K562 (cell line): ENCODE measurements around the gene GET3. TPM values are rescaled to one million over a fixed set of nuclear protein-coding genes. Genes with fewer than 3 reads are reported as not detected.
A peak's percentile ranks its signal among the peaks of the same experiment; 100 is the strongest.

Source experiments
- CAMTA2 ChIP-seq: fragments of 250-450 bp; sonication (Bioruptor Pico); conservative IDR thresholded peaks from 2 replicates; pipeline ENCODE4 v1.5.1; 2022
- CXXC5 ChIP-seq: fragments of 250-450 bp; sonication (Bioruptor Pico); IDR thresholded peaks from 2 replicates; pipeline ENCODE4 v1.8.0; 2022; ENCODE audit warnings: inconsistent platforms, mild to moderate bottlenecking, moderate library complexity
- ETS1 ChIP-seq: conservative IDR thresholded peaks from 2 replicates; pipeline ENCODE4 v1.6.1; 2011; ENCODE audit warnings: low read depth, mild to moderate bottlenecking, low read length; ENCODE audit not compliant: control insufficient read depth
- GABPB1 ChIP-seq: sonication (generic); formaldehyde crosslinking; IDR thresholded peaks from 2 replicates; pipeline ENCODE4 v1.8.0; 2022; ENCODE audit warnings: mild to moderate bottlenecking, missing genetic modification reagents
- HDAC8 ChIP-seq: fragments of 450-650 bp; IDR thresholded peaks from 2 replicates; pipeline ENCODE4 v1.6.1; 2016; ENCODE audit warnings: mild to moderate bottlenecking, missing genetic modification characterization, moderate library complexity, missing compliant biosample characterization
- HDGF ChIP-seq: fragments of 450-650 bp; IDR thresholded peaks from 2 replicates; pipeline ENCODE4 v1.6.1; 2016
- HEY1 ChIP-seq: fragments of 250-450 bp; sonication (Bioruptor Pico); IDR thresholded peaks from 2 replicates; pipeline ENCODE4 v1.5.0; 2020; ENCODE audit warnings: mild to moderate bottlenecking, moderate library complexity, borderline replicate concordance
- LARP7 ChIP-seq: fragments of 450-650 bp; IDR thresholded peaks from 2 replicates; pipeline ENCODE4 v1.6.1; 2016
- MAFG ChIP-seq: fragments of 450-650 bp; conservative IDR thresholded peaks from 2 replicates; pipeline ENCODE4 v1.6.1; 2016; ENCODE audit warnings: missing genetic modification characterization, missing compliant biosample characterization
- NFATC3 ChIP-seq: fragments of 450-650 bp; IDR thresholded peaks from 2 replicates; pipeline ENCODE4 v1.6.1; 2017; ENCODE audit warnings: mild to moderate bottlenecking
- RBM15 ChIP-seq: fragments of 200-400 bp; formaldehyde crosslinking; IDR thresholded peaks from 2 replicates; pipeline ENCODE4 v1.6.1; 2018; ENCODE audit warnings: mild to moderate bottlenecking, low read length, moderate library complexity; ENCODE audit not compliant: insufficient read depth
- RERE ChIP-seq: sonication (generic); formaldehyde crosslinking; IDR thresholded peaks from 2 replicates; pipeline ENCODE4 v1.8.0; 2023; ENCODE audit warnings: missing genetic modification reagents, mild to moderate bottlenecking, borderline replicate concordance
- TAF7 ChIP-seq: fragments of 450-650 bp; IDR thresholded peaks from 2 replicates; pipeline ENCODE4 v1.6.1; 2016; ENCODE audit warnings: missing genetic modification characterization, missing compliant biosample characterization
- TARDBP ChIP-seq: fragments of 450-650 bp; IDR thresholded peaks from 2 replicates; pipeline ENCODE4 v1.6.1; 2016
- THRB ChIP-seq: fragments of 450-650 bp; formaldehyde crosslinking; conservative IDR thresholded peaks from 2 replicates; pipeline ENCODE4 v1.4.0; 2022; ENCODE audit warnings: mild to moderate bottlenecking, missing genetic modification characterization
- ZBTB17 ChIP-seq: fragments of 450-650 bp; formaldehyde crosslinking; IDR thresholded peaks from 2 replicates; pipeline ENCODE4 v1.4.0; 2020; ENCODE audit warnings: mild to moderate bottlenecking
- ZNF140 ChIP-seq: fragments of 250-450 bp; sonication (Bioruptor Pico); IDR thresholded peaks from 2 replicates; pipeline ENCODE4 v1.8.0; 2021; ENCODE audit warnings: moderate library complexity, mild to moderate bottlenecking, inconsistent platforms
- ZNF174 ChIP-seq: fragments of 250-450 bp; sonication (Bioruptor Pico); IDR thresholded peaks from 2 replicates; pipeline ENCODE4 v1.4.0; 2020; ENCODE audit warnings: mild to moderate bottlenecking
- ZNF639 ChIP-seq, 2 experiments: fragments of 200-800 bp in 1 of 2; sonication (Bioruptor generic) in 1 of 2; sonication (generic) in 1 of 2; formaldehyde crosslinking in 1 of 2; IDR thresholded peaks in 1 of 2; conservative IDR thresholded peaks in 1 of 2; 2 replicates each; pipeline versions ENCODE4 v1.5.0 to v1.6.1; 2016 to 2020; ENCODE audit warnings: missing compliant biosample characterization in 1 of 2, missing genetic modification characterization in 1 of 2, missing genetic modification reagents in 1 of 2
- polyA plus RNA-seq, 8 experiments: library from polyadenylated mRNA; depleted of rRNA in 4 of 8; stranded (reverse) in 5 of 8; unstranded in 3 of 8; fragments of >200 nt; fragmentation: Nextera tagmentation in 2 of 8; fragmentation: Illumina TruSeq in 1 of 8; extraction: Ambion mirVana in 2 of 8; extraction: Trizol in 1 of 8; gene quantifications; 2 replicates each; pipeline versions ENCODE4 v1.2.1 to v1.2.3, GENCODE V29; 2011 to 2014; ENCODE audit warnings: inconsistent platforms in 1 of 8, missing spikeins in 1 of 8
- total RNA-seq, 7 experiments: library from RNA; depleted of rRNA in 6 of 7; stranded (reverse); fragments of >200 nt in 6 of 7; fragmentation: Illumina TruSeq in 2 of 7; extraction: Trizol in 2 of 7; gene quantifications; 2 replicates each; pipeline versions ENCODE4 v1.2.1 to v1.2.3, GENCODE V29; 2011 to 2021; ENCODE audit warnings: low replicate concordance in 1 of 7

Gene GET3
- total and polyA plus RNA-seq, 9 of the 15 experiments (the other 6 are each of a cell fraction or from before 2014, with no cell fraction given) = 8.3 to 83.5 (median 51.8) TPM

- TF ChIP-seq RERE (CRISPR knock-in tag) = no peak
- no peak for TF ChIP-seq RBM15
- TF ChIP-seq MAFG (tag) = no peak
- no peak for TF ChIP-seq HEY1 (CRISPR knock-in tag)
- TF ChIP-seq GABPB1 (CRISPR knock-in tag) = peak; percentile 52
- 0 out of 2 replicates have a peak, but pooled peaks have one; percentile 32 for TF ChIP-seq HDGF
- TF ChIP-seq TARDBP = no peak
- no peak for TF ChIP-seq ZBTB17
- no peak for TF ChIP-seq ZNF639 (CRISPR knock-in tag; conservative IDR thresholded peaks at IDR 0.05 in 1 of 2, IDR thresholded peaks at IDR 0.05 in 1 of 2)
- no peak for TF ChIP-seq TAF7
- no peak for TF ChIP-seq HDAC8 (tag)
- peak; percentile 20; the same call in 1 of the 2 replicates for TF ChIP-seq ETS1
- TF ChIP-seq CXXC5 (CRISPR knock-in tag) = peak; percentile 55
- TF ChIP-seq THRB (CRISPR knock-in tag) = 0 out of 2 replicates have a peak, but pooled peaks have one; percentile 43
- TF ChIP-seq ZNF174 (CRISPR knock-in tag) = no peak
- no peak for TF ChIP-seq ZNF140
- TF ChIP-seq LARP7 = no peak
- no peak for TF ChIP-seq CAMTA2 (CRISPR knock-in tag)
- TF ChIP-seq NFATC3 = no peak
Measured at GRCh38 chr19:12796146-12797071, 59.1 kb downstream of the GET3 start (continued).
